NCI-H1436 (cell line): Measurements from ENCODE around the gene VPS13D.

ENCODE experiments used
- DNase-seq: peaks from one replicate; lab custom pipeline; 2025; lab: John Stamatoyannopoulos, UW

The VPS13D gene

DNA sequence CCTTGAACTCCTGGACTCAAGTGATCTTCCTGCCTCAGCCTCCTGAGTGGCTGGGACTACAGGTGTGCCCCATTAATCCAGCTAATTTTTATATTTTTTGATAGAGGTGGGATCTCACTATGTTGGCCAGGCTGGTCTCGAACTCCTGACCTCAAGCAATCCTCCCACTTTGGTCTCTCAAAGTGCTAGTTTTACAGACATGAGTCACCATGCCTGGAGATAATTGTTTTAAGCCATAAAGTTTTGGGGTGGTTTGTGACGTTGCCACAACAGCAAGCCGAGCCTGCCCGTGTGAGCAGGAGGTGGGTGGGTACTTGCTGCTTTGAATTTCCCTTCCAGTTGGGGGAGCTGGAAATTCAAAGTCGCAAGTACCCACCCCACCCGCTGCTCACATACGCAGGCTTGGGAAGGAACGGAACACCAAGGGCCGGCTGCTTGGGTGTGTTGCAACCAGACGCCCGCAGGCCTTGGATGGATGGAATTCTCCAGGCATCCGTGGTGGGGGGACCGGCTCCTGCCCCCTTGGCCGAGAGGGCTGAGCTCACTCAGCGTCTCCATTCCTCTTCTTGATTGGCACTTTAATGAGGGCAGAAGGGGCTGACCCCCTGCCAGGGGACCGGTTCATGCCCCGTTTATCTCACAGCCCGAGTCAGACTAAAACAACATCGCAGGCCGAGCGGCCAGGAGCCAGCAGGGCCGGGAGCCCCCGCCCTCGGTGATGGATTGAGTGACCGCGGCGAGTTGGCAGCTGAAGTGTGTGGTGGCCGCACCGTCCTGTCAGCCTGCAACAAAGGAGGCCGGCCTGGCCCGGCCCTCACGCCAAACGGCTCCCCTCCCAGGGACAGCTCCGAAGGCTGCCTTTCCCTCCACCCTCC, 310.1 kb downstream of the VPS13D start:
- no peak for DNase-seq

DNA sequence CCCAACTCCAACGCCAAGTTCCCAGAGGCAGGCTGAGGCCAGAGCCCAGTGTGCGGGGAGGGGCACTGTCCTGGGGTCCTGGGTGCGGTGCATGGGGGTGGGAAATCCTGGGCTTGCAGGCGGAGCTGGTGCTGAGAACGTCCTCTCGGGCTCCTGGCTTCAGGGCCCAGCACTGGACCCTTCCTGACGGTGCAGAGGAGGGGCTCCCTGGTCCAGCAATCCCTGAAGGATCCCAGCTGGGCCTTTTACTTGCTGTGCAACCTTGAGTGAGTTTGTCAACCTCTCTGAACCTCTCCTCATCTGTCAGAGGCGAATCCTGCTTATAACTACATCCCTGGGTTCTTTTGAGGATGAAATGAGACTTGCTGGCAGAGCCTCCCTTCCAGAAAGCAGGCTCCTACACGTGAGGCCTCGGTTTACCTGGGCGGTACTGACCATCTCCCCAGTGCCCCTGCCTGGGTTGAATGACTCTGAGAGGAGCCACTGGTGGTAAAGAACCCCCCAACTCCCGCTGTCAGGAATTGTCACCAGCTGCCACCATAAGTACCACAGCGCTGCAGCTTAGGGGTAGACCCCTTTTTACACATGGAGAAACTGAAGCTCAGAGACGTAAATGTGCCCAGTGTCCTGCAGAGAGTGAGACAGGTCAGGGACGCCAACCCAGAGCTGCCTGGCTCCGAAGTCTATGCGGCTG, 310.9 kb downstream of the VPS13D start:
- no peak for DNase-seq

DNA sequence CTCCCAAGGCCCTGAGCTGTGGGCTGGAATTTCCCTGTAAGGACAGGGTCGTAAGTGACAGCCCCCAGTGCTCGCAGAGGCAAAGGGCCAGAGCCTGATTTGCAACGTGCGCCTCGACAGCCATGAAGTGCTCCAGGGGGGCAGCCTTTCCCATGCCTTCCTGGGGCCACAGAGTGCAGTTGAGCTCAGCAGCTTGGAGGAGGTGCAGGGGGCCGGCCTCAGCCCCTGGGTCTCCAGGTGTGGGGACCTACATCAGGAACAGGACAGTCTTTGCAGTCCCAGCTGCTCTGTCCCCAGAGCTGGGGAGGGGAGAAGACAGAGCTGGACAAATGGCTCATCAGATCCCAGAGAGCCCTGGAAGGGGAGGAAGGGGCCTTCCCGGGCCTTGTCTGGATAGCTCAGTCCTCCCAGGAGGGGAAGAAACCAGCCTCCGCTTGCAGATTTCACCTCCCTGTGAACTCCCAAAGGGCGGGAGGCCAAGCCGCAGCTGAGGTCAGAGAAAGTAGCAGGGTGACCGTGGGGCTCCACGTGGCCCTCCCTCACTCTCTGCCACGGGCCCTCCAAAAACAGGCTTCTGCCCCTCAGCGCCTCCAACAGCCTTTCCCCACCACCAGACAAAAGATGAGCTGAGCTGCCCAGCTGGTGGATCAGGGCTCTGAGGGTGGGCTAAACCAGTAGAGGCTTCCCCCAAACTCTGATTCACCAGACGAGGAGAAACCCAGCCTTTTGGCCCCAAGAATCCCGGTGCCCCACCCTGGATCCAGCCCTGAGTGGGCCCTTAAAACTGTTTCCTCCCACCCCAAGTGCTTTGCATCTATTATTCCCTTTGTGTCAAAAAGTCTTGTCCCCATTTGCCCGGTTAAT, 311.7 kb downstream of the VPS13D start:
- no peak for DNase-seq

DNA sequence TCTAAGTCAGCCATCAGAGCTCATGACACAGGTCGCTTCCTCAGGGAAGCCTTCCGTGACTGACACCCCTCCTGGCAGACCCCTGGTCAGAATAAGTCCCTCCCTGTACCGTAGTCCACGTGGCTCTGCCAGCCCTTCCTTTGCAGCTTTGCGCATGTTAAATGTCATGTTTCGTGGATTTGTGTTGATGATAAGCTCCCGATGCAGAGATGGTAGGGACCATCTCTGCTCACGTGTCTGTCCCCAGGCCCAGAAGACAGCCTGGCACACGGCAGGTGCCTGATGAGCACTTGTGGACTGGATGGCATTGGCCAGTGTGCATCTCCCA, 312.3 kb downstream of the VPS13D start:
- no peak for DNase-seq

DNA sequence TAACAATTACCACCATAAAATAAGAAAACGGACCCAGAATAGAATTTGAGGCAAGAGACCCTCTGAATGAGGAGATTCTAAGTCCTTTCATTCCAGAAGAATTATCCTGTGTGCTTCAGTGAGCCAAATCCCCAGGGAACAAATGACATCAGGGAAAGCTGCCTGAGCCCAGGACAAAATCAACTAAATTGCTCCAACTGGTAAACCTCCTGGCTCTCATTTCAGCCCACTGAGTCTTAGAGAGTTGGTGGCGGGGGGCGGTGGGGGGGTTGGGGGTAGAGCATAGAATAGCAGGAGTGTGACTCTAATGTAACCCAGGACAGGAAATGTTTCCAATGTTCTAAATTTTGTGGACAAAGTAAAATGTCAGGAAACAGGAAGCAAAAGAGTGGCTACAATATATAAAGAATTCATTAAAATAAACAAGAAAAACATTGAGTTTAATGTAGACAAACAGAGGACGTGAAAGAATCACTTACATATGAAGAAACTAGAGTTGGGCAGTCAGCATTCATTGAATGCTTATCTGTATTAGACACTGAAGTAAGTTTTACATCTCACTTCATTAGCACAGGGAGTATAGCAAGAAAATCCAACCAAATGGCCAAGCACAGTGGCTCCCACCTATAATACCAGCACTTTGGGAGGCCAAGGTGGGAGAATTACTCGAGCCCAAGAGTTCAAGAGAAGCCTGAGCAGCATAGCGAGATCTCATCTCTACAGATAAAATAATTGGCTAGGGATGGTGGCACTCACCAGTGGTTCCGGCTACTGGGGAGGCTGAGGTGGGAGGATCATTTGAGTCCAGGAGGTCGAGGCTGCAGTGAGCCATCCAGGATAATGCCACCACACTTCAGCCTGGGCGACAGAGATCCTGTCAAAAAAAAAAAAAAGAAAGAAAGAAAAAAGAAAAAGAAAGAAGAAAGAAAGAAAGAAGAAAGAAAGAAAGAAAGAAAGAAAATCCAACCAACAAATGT, 313.1 kb downstream of the VPS13D start:
- DNase-seq = no peak

DNA sequence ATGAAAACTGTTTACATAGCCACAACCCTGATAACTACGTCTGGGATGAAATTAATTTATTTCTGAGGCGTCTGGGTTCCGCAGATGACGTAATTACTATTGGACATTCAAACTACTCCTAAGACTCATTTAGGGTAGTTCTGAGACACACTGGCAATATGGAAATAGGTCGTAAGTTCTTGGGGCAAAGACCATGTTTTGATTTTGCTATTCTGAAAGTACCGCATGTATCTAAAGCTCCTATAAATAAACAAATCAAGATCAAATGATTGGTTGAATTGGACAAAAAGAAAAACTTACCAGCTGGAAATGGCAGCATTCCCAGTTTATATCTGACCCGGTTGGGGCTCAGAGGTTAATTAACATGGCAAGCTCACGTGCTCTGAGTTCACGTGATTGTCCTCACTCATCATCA, 313.9 kb downstream of the VPS13D start:
- no peak for DNase-seq

DNA sequence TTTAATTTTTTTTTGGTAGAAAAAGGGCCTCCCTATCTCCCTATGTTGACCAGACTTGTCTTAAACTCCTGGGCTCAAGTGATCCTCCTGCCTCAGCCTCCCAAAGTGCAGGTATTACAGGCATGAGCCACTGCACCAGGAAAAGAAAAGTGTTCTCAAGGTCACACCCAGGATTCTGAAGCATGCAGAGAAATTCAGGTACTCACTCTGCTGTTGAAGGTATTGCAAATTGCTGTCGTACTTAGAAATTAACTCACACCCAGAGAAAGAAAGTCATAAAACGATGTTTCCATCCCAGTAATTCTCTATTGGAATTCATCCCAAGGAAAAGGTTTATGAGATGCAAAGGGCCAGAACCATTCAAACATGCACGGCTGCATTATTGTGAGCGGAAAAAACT, 314.5 kb downstream of the VPS13D start:
- no peak for DNase-seq

DNA sequence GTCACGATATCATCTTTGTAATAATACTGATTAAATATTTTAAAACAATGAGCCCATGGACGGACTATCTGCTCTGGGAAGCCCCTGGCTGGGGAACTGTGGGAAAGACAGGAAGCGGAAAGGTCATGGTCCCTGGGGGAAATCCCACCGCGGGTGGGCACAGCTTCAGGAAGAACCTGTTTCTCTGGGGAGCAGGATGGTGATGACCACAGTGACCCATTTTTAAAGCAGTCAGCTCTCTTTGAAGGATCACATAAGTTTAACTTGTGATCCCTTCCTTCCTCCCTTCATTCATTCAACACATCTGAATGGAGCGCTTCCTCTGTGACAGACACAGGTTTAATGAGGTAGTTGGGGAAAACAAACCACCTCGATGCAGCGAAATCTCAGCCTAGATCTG, 315.2 kb downstream of the VPS13D start:
- no peak for DNase-seq

DNA sequence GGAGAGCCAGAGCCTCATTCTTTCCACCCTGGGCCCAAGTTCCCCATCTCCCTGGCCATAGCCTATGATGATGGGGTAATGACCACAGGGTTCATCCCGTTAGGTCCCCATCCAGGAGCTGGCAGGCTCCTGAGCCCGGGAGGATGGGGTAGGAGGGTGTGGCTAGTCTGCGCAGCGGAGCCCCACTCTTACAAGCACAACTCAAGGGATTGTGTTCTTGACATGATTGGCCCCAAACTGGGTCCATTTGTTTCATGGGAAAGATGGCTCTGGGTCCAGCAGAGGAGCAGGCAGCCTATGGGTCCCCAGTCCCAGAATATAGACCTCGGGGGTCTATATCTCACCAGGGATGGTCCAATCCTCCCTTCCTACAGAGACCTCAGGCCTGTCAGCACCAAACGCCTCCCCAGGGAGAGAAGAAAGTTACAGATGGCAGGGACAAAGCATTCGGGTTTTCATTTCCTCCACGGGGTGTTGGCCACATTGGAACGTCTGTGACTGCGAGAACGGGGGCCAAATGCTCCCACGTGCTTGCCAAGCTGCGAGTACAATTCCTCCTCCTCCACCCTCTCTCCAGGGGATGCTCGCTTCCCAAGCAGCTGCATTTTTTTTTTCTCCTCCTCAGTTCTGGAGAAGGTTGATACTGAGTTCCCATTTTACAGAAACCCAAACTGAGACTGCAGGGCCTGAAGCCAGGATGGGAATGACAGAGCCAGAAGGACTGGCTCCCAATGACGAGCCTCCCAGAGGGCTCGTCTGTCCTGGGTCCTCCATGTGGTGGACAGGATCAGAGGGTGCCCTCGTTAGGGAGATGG, 317.1 kb downstream of the VPS13D start:
- no peak for DNase-seq

DNA sequence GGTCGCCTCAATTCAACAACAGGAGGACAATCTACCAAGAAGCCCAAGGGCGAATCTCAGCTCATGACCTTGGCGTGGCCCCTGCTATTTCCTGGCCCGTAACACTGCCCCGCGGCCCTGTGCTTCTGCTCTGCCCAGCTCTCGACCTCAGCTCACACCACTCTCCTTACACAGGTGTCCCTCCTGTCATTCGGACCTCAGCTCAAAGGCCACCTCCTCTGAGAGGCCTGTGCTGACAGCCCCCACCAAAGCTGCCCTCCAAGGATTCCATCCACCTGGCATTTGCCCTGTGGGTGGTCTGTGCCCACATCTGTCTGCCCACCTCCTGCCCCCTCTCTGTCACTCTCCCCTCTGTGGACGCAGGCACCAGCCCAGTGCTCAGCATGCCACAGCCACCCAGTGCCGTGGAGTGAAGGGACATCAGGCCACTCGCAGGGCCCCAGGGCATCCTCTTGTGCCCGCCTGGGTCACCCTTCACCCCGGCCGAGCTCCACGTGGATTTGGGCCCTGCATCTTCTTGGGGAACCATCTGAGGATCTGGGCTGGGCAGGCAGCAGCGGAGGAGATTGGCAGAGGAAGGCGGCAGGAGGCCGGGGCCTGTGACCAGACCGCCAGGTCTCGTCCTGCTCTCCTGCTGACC, 317.9 kb downstream of the VPS13D start:
- DNase-seq = no peak

DNA sequence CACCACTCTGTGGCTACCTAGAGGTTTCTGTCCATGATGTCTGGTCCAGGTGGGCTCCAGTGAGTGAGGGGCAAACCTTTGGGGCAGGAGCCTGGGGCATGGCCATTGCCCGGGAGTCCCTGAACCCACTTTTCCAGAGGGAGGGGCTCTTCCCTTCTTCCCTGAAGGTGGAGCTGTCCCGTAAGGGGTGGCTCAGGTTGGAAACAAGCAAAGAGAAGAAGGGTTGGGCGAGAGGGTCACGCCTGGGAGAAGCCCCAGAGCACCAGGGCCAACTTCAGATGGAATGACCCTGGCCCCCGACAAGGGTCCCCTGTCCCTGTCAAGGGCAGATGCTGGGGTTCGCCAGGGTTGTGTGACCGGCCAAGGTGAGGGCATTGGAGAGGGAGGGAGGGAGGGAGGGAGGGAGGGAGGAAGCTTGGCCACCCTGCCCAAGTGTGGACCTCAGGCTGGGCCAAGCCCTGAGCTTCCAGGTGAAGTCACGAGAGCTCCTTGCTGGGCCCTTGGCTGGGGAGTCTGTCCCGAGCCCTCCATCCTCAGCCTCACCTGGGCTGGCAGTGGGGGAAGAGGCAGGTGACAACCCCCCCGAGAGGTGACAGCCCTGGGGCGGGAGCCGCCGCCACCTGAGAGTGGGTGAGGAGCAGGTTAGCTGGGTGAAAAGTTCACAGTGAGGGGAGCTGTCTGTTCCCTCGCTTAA, 318.6 kb downstream of the VPS13D start:
- DNase-seq = no peak

DNA sequence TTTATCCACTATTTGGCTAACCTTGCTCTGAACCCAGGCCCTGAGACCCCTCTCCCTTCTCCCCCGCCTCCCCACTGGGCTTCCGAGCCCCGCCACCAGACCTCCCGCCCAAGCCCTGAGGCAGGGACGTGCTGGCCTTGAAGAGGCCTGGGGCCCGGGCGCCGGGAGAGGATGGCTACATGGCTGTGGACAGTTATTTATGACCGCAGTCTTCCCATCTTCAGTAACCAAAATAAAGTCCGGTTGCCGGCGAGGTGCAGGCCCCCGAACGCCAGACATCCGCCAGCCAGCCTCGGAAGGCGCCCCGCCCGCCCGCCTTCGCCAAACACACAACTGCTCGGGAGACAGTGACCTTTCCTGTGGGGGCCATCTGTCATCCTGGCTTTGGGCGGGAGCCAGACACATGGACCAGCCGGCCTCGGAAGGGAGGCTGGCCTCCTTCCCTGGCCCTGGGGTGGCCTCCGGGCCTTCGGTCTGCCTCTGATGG, 319.2 kb downstream of the VPS13D start:
- no peak for DNase-seq

DNA sequence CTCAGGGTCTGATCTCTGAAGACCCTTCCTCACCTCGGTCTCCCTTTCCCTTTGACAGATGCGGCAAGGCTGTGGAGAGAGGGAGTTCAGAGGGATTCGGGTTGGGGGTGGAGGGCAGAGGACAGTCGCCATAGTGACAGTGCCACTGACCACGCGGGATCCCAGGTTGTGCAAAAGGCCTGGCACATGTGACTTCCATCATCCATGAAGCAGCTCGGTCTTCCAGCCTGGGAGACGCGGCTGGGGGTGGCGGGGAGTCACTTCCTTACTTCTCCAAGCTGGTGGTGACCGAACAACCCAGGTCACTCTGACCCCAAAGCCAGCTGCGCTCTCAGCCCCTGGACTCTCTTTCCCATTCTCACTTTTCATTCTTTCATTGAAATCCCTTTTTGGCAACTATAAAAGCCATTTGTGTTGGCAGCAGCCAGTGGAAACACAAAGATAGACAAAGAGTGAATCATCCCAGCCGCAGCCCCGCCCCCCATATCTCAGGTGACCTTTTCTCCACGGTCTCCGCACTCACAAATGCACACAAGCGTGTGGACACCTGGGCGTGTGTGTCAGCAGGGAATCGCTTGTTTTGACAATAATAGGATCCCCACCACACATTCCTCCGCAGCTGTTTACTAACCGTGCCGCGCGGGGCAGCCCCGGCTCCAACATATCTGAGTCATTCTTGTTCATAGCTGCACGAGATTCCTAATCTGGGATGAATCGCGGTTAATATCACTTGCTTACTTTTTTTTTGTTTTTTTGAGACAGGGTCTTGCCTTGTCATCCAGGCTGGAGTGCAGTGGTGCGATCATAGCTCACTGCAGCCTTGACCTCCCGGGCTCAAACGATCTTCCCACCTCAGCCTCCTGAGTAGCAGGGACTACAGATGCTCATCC, 319.9 kb downstream of the VPS13D start:
- DNase-seq = no peak

DNA sequence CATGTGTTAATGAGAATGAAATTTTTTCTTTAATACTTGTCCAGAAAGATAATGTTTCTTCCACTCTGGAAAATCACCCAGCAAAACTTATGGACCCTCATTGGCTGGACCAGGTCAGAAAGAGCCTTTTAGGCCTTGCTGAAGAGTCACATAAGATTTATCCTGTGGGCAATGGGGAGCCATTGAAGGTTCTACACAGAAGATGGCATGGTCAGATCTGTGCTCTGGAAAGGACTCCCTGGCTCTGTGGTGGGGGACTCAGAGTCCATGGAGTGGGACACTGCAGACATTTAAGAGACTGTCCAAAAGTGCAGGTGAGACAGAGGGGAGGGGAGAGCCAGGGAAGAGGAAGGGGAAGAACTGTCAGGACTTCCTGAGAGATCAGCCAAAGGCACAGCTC, 321.8 kb downstream of the VPS13D start:
- no peak for DNase-seq

DNA sequence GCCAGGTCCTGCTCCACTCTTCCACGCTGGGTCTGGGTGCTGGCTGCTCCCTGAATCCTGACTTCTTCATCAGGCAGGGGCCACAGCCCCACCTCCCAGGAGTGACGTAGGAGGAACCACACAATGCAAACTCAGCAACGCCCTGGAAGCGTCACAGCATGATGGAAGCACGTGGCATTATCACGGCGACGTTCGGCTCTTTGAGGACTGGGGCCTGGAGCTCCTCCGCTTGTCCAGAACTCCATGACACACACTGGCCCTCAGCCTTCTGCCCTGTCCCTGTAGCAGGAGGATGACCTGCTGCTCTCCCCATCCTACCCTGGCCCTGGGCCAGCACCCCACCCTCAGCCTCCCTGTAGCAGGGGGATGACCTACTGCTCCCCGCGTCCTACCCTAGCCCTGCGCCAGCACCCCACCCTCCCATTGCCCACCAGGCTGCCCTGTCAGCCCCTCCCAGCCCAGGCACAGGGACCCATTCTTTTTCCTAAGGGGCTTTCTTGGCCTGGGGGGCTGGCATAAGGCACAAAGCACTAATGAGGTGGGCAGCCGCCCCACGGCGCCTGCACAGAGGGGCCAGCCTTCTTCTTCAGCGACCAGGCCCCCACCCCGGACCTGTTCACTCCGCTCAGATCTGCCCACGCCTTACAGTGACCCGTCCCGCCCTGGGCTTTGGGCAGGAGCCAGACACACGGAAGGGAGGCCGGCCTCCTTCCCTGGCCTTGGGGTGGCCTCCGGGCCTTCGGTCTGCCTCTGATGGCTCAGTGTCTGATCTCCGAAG, 322.5 kb downstream of the VPS13D start:
- DNase-seq = no peak

DNA sequence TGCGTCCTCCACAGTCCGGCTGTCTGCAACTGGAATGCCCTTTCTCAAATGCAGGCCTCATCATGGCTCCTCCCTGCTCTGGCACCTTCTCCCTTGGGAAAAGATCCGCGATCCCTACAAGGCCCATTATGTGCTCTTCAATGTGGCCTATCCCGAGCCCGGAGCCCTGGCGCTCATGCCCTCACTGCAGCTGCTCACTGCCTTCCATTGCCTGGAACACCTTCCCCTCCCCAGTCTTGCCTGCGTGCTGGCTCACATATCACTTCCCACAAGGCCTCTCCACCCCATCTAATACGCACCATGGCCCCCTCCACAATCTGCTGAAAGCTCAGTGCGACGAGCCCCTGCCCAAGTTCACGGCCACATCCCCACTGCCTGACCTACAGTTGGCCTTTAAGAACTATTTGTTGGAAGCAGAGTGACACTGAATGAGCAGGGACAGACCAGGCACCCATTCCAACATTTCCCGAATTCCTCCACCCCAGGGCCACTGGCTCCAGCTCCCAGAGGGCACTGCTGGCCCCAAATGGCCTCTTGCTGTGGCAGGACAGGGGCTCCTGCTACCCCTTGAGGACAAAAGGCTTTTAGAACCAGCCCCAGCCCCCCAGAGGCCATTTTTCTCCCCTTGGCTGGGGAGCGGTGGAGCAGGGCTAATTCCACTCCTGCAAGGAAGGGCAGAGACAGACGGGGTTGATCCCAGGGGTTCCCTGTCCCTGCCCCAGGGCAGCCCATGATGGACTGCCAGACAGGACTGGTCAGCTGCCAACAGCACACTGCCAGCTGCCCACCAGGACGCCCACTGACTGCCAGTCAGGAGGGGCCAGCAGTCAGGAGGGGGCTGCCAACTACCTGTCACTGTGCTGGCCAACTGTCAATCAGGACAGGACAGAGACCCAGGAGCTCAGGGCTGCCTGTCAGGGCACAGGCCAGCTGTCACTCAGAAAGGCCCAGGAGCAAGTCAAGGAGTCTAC, 323.4 kb downstream of the VPS13D start:
- no peak for DNase-seq
